NB4 (cell line): ENCODE measurements around the gene GINS2.

Experiments
- DNase-seq: peaks from one replicate; pipeline ENCODE4 v3.0.0; 2010; ENCODE audit warnings: low read depth
- H3K4me3 ChIP-seq: one replicate; pipeline ENCODE4 v1.5.1; 2011; ENCODE audit warnings: mild to moderate bottlenecking, low read depth, low read length, moderate library complexity
- CTCF ChIP-seq: IDR thresholded peaks from one replicate; pipeline ENCODE4 v1.5.1; 2012; ENCODE audit warnings: low read depth, low read length
- MYC ChIP-seq: IDR thresholded peaks from 2 replicates; pipeline ENCODE4 v1.6.1; 2011; ENCODE audit warnings: low read depth, low read length
- POLR2A ChIP-seq: IDR thresholded peaks from 2 replicates; pipeline ENCODE4 v1.6.1; 2011; ENCODE audit warnings: mild to moderate bottlenecking; ENCODE audit not compliant: insufficient read length; ENCODE audit errors: extremely low read depth
- TF ChIP-seq, protein P1 (sequence below): IDR thresholded peaks from 2 replicates; pipeline ENCODE4 v1.6.1; 2011; ENCODE audit warnings: low read depth, low read length

The GINS2 gene

GRCh38 chr16:85695196-85696128 lies 6.7 kb upstream of the GINS2 start:
- no peak for DNase-seq
- H3K4me3 ChIP-seq = no peak overlapping the region
- TF ChIP-seq POLR2A = no peak
- no peak for TF ChIP-seq CTCF
- no peak for TF ChIP-seq MYC
- TF ChIP-seq, protein P1, sequence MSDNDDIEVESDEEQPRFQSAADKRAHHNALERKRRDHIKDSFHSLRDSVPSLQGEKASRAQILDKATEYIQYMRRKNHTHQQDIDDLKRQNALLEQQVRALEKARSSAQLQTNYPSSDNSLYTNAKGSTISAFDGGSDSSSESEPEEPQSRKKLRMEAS = no peak

GRCh38 chr16:85690469-85691064 lies 1.8 kb upstream of the GINS2 start:
- TF ChIP-seq MYC = no peak
- no peak for TF ChIP-seq POLR2A
- TF ChIP-seq, protein P1 = no peak
- TF ChIP-seq CTCF = no peak
- no peak for DNase-seq
- H3K4me3 ChIP-seq = no peak overlapping the region

GRCh38 chr16:85689950-85690320 lies 1.2 kb upstream of the GINS2 start:
- TF ChIP-seq CTCF (no peak), MYC (no peak), POLR2A (no peak)
- TF ChIP-seq, protein P1 = no peak
- no peak overlapping the region for H3K4me3 ChIP-seq
- no peak for DNase-seq

GRCh38 chr16:85689285-85689949 lies 663 bp upstream of the GINS2 start:
- peak overlapping the region; percentile 52 for H3K4me3 ChIP-seq
- TF ChIP-seq, protein P1 = no peak
- DNase-seq = no peak

DNA sequence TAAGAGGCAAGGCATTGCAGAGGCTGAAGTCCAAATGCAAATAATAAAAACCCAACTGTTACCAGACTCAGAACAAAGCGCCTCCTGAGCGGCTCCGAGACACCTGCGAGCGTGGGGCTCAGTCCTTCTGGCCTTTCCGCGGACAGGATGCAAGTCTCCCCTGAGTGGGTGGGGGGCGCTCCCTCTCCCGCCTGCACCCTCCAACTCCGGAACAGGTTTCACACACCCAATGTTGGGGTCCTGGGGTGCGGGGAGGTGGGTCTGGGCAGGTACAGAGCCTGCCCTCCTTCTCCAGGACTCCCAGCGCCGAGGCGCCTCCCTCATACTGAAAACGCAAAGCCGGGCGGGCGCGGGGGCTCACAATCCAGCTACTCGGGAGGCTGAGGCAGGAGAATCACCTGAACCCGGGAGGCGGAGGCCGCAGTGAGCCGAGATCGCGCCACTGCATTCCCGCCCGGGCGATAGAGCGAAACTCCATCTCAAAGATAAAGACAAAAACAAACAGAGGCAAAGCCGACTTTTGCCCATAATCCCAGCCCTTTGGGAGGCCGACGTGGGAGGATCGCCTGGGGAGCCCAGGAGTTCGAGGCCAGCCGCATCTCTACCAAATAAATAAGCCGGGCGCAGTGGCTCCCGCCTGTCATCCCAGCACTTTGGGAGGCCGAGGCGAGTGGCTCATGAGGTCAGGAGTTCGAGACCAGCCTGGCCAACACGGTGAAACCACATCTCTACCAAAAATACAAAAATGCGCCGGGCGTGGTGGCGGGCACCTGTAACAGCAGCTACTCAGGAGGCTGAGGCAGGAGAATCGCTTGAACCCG lies 893 bp downstream of the GINS2 start:
- H3K4me3 ChIP-seq = peak overlapping the region; percentile 76
- no peak for DNase-seq
- TF ChIP-seq POLR2A = no peak
- TF ChIP-seq, protein P1 = no peak
- no peak for TF ChIP-seq CTCF
- TF ChIP-seq MYC = no peak
